Panc1 (cell line): Measurements from ENCODE around the gene SPATC1L. TPM values are rescaled to one million over a fixed set of nuclear protein-coding genes. Genes with fewer than 3 reads are reported as not detected.

ENCODE experiments used
- ATAC-seq: fragments of 200-7000 bp; cut with Tn5 transposase; 2 replicates; pipeline ENCODE4 v1.9.1; 2020; ENCODE audit warnings: mild to moderate bottlenecking, moderate library complexity
- BruUV-seq: library from RNA; stranded (reverse); fragments of 400-500 nt; replicated peaks from 2 replicates; lab custom pipeline; 2021; lab: Mats Ljungman, UMichigan
- CTCF ChIA-PET: fragments of 300-600 bp; sonication (Branson Sonifier 250); formaldehyde crosslinking; loops from one replicate; lab custom pipeline; 2022; ENCODE audit warnings: antibody characterized with exemption; lab: Charles Lee
- POLR2A ChIA-PET: fragments of 300-600 bp; sonication (Branson Sonifier 250); formaldehyde crosslinking; loops from one replicate; lab custom pipeline; 2022; ENCODE audit warnings: antibody characterized with exemption; lab: Charles Lee
- DNase-seq: peaks from one replicate; pipeline ENCODE4 v3.0.0-alpha.2; 2010; ENCODE audit warnings: low read depth, low spot score
- H3K27ac ChIP-seq: 2 replicates; pipeline ENCODE4 v1.5.1; 2011; ENCODE audit warnings: mild to moderate bottlenecking, low read length, inconsistent platforms
- H3K27me3 ChIP-seq: fragments of 200-500 bp; sonication (Bioruptor generic); 2 replicates; pipeline ENCODE4 v1.6.0; 2014; ENCODE audit warnings: low read length, inconsistent platforms; ENCODE audit not compliant: control insufficient read depth, insufficient read depth
- H3K36me3 ChIP-seq: fragments of 200-500 bp; sonication (Bioruptor generic); 2 replicates; pipeline ENCODE4 v1.5.1; 2014; ENCODE audit warnings: inconsistent platforms, mild to moderate bottlenecking, low read length, moderate library complexity; ENCODE audit not compliant: control insufficient read depth, insufficient read depth
- H3K4me1 ChIP-seq: 2 replicates; pipeline ENCODE4 v1.5.1; 2011; ENCODE audit warnings: inconsistent platforms, mild to moderate bottlenecking, low read length, moderate library complexity; ENCODE audit not compliant: control insufficient read depth, insufficient read depth
- H3K4me3 ChIP-seq, 2 experiments: 2 replicates each; pipeline ENCODE4 v1.5.1; 2011 to 2012; ENCODE audit warnings: low read depth in 2 of 2, low read length in 2 of 2, mild to moderate bottlenecking in 2 of 2, inconsistent platforms in 1 of 2, moderate library complexity in 1 of 2
- H3K9me3 ChIP-seq: fragments of 200-500 bp; sonication (Bioruptor generic); 2 replicates; pipeline ENCODE4 v1.5.1; 2014; ENCODE audit warnings: low read depth, mild to moderate bottlenecking, inconsistent platforms, low read length, moderate library complexity; ENCODE audit not compliant: control insufficient read depth, insufficient read depth
- CTCF ChIP-seq: fragments of 450-650 bp; IDR thresholded peaks from 2 replicates; pipeline ENCODE4 v1.5.1; 2017; ENCODE audit warnings: mild to moderate bottlenecking
- POLR2AphosphoS5 ChIP-seq: IDR thresholded peaks from 2 replicates; pipeline ENCODE4 v1.6.1; 2012; ENCODE audit warnings: mild to moderate bottlenecking, low read depth, low read length, moderate library complexity
- REST ChIP-seq, 2 experiments: IDR thresholded peaks; 2 replicates each; pipeline ENCODE4 v1.6.1; 2011 to 2012; ENCODE audit warnings: low read depth in 2 of 2, control low read depth in 1 of 2, low read length in 1 of 2, mild to moderate bottlenecking in 1 of 2, moderate library complexity in 1 of 2; ENCODE audit not compliant: insufficient read depth in 1 of 2
- SIN3A ChIP-seq: IDR thresholded peaks from 2 replicates; pipeline ENCODE4 v1.6.1; 2012; ENCODE audit warnings: low read depth, mild to moderate bottlenecking, low read length, moderate library complexity, borderline replicate concordance; ENCODE audit not compliant: insufficient read depth
- TCF7L2 ChIP-seq: IDR thresholded peaks from 2 replicates; pipeline ENCODE4 v1.6.1; 2011; ENCODE audit warnings: mild to moderate bottlenecking, low read depth, low read length, inconsistent platforms
- in situ Hi-C: cut with HindIII; loops from 2 replicates; pipeline ENCODE4 v1.10.0; 2016; ENCODE audit warnings: low sequenced_read_pairs, low pct_unique_long_range_greater_than_20kb
- intact Hi-C: fragments of 100-400 bp; cut with micrococcal nuclease; formaldehyde crosslinking; loops from one replicate; pipeline ENCODE4 v1.10.0; 2022; ENCODE audit not compliant: unreplicated experiment
- total RNA-seq: library from RNA; stranded (reverse); gene quantifications from one replicate; pipeline ENCODE4 v1.2.1, GENCODE V29; 2021; ENCODE audit not compliant: unreplicated experiment

The SPATC1L gene
- total RNA-seq, 1 experiment from 2014 or later, result 0.26 TPM

- ChIA-PET CTCF (no interaction called here), POLR2A (no interaction called here)
- Histone ChIP-seq H3K27ac (no peak overlapping the region), H3K9me3 (no peaks in the 10 kb centered on the region), H3K4me1 (no peaks in the 10 kb centered on the region), H3K4me3 (no peak overlapping the region), H3K36me3 (no peaks in the 10 kb centered on the region), H3K27me3 (no peaks in the 10 kb centered on the region)
- no peak for ATAC-seq
- in situ Hi-C loops, result no loop called here
- intact Hi-C loops, result no loop called here
- BruUV-seq, result no TSS peak
- no peak for DNase-seq
- TF ChIP-seq SIN3A (no peak), CTCF (no peak)
These were observed 57.7 kb downstream of the SPATC1L start for GRCh38 chr21:46126309-46127238.

GRCh38 chr21:46125846-46126301 is 58.4 kb downstream of the SPATC1L start:
- CTCF ChIA-PET, result no interaction called here
- Histone ChIP-seq H3K36me3 (no peaks in the 10 kb centered on the region), H3K4me3 (no peak overlapping the region), H3K4me1 (no peaks in the 10 kb centered on the region), H3K27ac (no peak overlapping the region), H3K9me3 (no peaks in the 10 kb centered on the region), H3K27me3 (no peaks in the 10 kb centered on the region)
- intact Hi-C loops (no loop called here), in situ Hi-C loops (no loop called here)
- no TSS peak for BruUV-seq
- POLR2A ChIA-PET, result interaction anchor here (0.6 kb wide), 1 partner anchor 343 kb away, joined by 14 read pairs; no protein-coding TSS in a partner anchor
- TF ChIP-seq SIN3A, result no peak
- TF ChIP-seq CTCF, result no peak
- TF ChIP-seq REST (IDR thresholded peaks at IDR 0.05; ENCODE audit: insufficient read depth in 1 of 2, low read depth in 2 of 2, low read length in 1 of 2), result no peak
- TF ChIP-seq POLR2AphosphoS5, result no peak
- no peak for TF ChIP-seq TCF7L2
- ATAC-seq (no peak), DNase-seq (no peak)
